ENCODE results near the gene UGT2B11.

- TF ChIP-seq GATA3 (IDR thresholded peaks at IDR 0.05; ENCODE audit: low read depth, low read length): no peak
- no peak for TF ChIP-seq GATA2 (IDR thresholded peaks at IDR 0.05; ENCODE audit: low read depth, low read length)
These were observed 18.2 kb downstream of the UGT2B11 start for GRCh38 chr4:69196209-69196965.
